Psoas muscle (tissue), 8 donors: ENCODE results near the gene RNF32. TPM values are rescaled to one million over a fixed set of nuclear protein-coding genes. Genes with fewer than 3 reads are reported as not detected.
A peak's percentile ranks its signal among the peaks of the same experiment; 100 is the strongest.

Experiments
- ATAC-seq, 4 donors: fragments of 200-7000 bp; cut with Tn5 transposase; one replicate each; pipeline ENCODE4 v1.9.1; 2020; ENCODE audit warnings: moderate library complexity in 3 of 4, mild to moderate bottlenecking in 2 of 4
- DNase-seq, 2 donors: peaks; one replicate each; pipeline ENCODE4 v3.0.0-alpha.2; 2020
- H3K27ac ChIP-seq: fragments of 200-600 bp; one replicate; pipeline ENCODE4 v1.8.0; 2022
- H3K27me3 ChIP-seq, 3 donors: fragments of 200-600 bp in 1 of 3; one replicate each; pipeline versions ENCODE4 v1.6.1 to v1.8.0; 2013 to 2022; ENCODE audit warnings: low read length in 2 of 3, mild to moderate bottlenecking in 2 of 3, moderate library complexity in 1 of 3; ENCODE audit not compliant: insufficient read depth in 3 of 3
- H3K36me3 ChIP-seq, 2 donors: fragments of 200-600 bp in 1 of 2; one replicate each; pipeline versions ENCODE4 v1.6.1 to v1.8.0; 2013 to 2022; ENCODE audit warnings: low read depth in 1 of 2, mild to moderate bottlenecking in 1 of 2, moderate library complexity in 1 of 2; ENCODE audit not compliant: insufficient read depth in 1 of 2
- H3K4me1 ChIP-seq: fragments of 200-600 bp; one replicate; pipeline ENCODE4 v1.8.0; 2022
- H3K4me3 ChIP-seq: fragments of 200-600 bp; one replicate; pipeline ENCODE4 v1.8.0; 2022; ENCODE audit warnings: mild to moderate bottlenecking
- H3K9me3 ChIP-seq: fragments of 200-600 bp; one replicate; pipeline ENCODE4 v1.8.0; 2022
- WGBS, 3 donors: extraction: QIAGEN DNeasy Blood & Tissue Kit; methylation state at CpG; one replicate each; pipeline versions ENCODE4 v1.1.6 to v1.1.7; 2013; 5-methylcytosine and 5-hydroxymethylcytosine counted together
- intact Hi-C, 2 donors: fragments of 100-400 bp; cut with DNase I; formaldehyde crosslinking; loops; one replicate each; pipeline versions ENCODE4 v1.11.0 to v1.14.2; 2022
- polyA plus RNA-seq, 3 donors: library from polyadenylated mRNA; stranded (reverse); fragments of 200-250 nt; gene quantifications; one replicate each; pipeline ENCODE4 v1.2.3, GENCODE V29; 2013
- total RNA-seq, 4 donors: library from RNA; stranded (reverse); fragmentation: NEBNext Ultra II Directional in 2 of 4; extraction: Animal tissue kit (Norgen Biotek cat#: 25700) in 2 of 4; gene quantifications; one replicate each; pipeline versions ENCODE4 v1.2.1 to v1.2.4, GENCODE V29; 2021 to 2023
- TF ChIP-seq, protein P1 (sequence below): fragments of 200-600 bp; IDR thresholded peaks from one replicate; pipeline ENCODE4 v1.8.0; 2022; ENCODE audit warnings: antibody characterized with exemption
- donor health status: healthy with polysubstance abuse.
- donor health status: DM: no; HTN: no; CAD: no; lungs with moderate emphysema.
- donor health status: Bipolar disorder and iron deficiency.
- donor health status: healthy.
- donor health status: DM: yes; HTN: yes; CAD: no.
- donor health status: DM: no; HTN: no; CAD: no.
- donor health status: DM: no; HTN: no; CAD: no.
- donor health status: DM: yes; HTN: yes; CAD: no.

The RNF32 gene
- total and polyA plus RNA-seq, 7 donors: 0.18 to 0.60 (median 0.48) TPM; not detected in 4

DNA sequence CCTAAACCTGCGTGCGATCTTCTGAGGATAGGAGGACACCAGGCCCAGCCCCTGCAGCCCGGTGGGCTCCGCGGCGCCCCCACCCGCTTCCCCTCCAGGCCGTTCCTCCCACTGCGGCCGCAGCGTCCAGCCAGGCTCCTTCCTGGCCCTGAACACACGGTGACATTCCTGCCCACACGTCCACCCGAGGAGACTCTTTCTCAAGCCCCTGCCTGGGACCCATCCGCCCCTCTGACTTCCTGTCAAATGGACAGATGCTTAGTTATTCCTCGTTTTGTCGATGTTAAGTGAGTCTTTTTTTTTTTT, 32.4 kb upstream of the RNF32 start:
- no peaks in the 10 kb centered on the region for H3K4me1 ChIP-seq
- no peak for ATAC-seq
- no peak for DNase-seq
- peak overlapping the region; percentile 53 for H3K4me3 ChIP-seq
- WGBS, 3 donors: 12 to 33% (median 27%) methylated on average over 11 to 17 of the region's 17 CpGs
- H3K27me3 ChIP-seq: peaks cover 0 to 30% (median 13%) of the 10 kb centered on the region in 3 donors
- intact Hi-C loops: no loop called here
- no peaks in the 10 kb centered on the region for H3K36me3 ChIP-seq
- H3K27ac ChIP-seq: no peak overlapping the region
- TF ChIP-seq, protein P1, sequence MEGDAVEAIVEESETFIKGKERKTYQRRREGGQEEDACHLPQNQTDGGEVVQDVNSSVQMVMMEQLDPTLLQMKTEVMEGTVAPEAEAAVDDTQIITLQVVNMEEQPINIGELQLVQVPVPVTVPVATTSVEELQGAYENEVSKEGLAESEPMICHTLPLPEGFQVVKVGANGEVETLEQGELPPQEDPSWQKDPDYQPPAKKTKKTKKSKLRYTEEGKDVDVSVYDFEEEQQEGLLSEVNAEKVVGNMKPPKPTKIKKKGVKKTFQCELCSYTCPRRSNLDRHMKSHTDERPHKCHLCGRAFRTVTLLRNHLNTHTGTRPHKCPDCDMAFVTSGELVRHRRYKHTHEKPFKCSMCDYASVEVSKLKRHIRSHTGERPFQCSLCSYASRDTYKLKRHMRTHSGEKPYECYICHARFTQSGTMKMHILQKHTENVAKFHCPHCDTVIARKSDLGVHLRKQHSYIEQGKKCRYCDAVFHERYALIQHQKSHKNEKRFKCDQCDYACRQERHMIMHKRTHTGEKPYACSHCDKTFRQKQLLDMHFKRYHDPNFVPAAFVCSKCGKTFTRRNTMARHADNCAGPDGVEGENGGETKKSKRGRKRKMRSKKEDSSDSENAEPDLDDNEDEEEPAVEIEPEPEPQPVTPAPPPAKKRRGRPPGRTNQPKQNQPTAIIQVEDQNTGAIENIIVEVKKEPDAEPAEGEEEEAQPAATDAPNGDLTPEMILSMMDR: no peak
- H3K9me3 ChIP-seq: no peaks in the 10 kb centered on the region

DNA sequence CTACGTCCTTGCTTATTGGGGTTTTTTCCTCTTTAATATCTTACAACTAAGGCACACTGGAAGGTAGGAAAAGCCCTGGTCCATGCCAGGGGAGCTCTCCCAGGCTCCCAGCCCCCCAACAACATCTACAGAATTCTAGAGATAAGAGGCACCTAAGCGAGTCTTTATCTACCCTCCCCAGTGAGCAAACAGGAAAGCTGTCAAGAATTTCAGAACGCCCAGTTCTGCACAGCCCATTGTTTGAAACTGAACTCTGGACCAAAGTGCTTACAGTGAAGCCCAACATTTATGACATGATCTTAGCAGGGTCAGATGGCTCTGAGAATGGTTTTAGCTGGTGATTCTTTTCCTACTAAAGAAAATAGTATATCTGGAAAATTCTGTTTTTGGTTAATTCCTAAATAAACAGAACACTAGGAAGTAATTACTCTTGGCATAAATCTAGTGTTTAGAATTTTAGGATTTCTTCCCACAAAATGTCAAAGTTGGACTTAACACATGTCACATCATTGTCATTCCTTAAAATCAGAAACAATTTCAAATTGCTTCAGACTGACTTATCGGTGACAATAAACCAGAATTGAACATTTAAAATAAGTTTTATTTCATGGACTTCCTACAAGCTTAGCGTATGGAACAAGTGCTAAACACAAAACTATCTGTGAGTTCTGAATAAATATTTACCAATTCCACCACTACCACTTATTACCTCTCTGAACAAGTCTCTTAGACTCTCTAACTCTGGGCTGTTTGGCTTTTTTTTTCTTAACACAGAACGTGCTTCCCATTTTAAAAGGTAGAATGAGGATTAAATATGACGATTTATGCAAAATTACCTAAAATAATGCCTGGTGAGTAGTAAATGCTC, 31.3 kb upstream of the RNF32 start:
- peak in 1 of 4 donors; percentile 43 for ATAC-seq
- no peaks in the 10 kb centered on the region for H3K9me3 ChIP-seq
- DNase-seq: no peak
- intact Hi-C loops: no loop called here
- 69 to 71% (median 69%) methylated on average over 7 of the region's 7 CpGs for WGBS, 3 donors
- no peaks in the 10 kb centered on the region for H3K36me3 ChIP-seq
- no peak overlapping the region for H3K27ac ChIP-seq
- H3K4me3 ChIP-seq: no peak overlapping the region
- no peaks in the 10 kb centered on the region for H3K4me1 ChIP-seq
- TF ChIP-seq, protein P1: no peak
- H3K27me3 ChIP-seq: peaks cover 0 to 30% (median 15%) of the 10 kb centered on the region in 3 donors

DNA sequence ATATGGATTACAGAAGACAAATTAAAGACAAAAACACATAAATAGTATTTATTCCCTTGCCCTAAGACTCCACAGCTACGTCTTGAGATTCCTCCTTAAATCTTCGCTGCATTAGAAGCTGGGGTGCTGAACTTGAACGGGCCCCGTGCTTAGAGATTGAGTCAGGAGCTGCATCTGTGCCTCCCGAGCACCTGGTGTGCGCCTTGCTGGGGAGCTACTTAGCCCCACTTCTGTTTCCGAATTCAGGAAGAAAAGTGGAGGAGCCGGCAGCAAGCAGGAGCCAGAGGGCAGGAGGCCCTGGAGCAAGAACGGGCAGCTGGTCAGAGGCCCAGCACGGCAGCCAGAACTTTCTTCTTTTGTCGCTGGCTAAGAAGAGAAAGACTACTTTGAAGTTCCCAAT, 30.4 kb upstream of the RNF32 start:
- intact Hi-C loops: no loop called here
- H3K9me3 ChIP-seq: no peaks in the 10 kb centered on the region
- no peaks in the 10 kb centered on the region for H3K36me3 ChIP-seq
- H3K4me1 ChIP-seq: no peaks in the 10 kb centered on the region
- H3K27ac ChIP-seq: no peak overlapping the region
- ATAC-seq (no peak), DNase-seq (no peak)
- TF ChIP-seq, protein P1: no peak
- 81 to 83% (median 82%) methylated on average over 11 of the region's 11 CpGs for WGBS, 3 donors
- peaks cover 0 to 31% (median 15%) of the 10 kb centered on the region in 3 donors for H3K27me3 ChIP-seq
- no peak overlapping the region for H3K4me3 ChIP-seq

DNA sequence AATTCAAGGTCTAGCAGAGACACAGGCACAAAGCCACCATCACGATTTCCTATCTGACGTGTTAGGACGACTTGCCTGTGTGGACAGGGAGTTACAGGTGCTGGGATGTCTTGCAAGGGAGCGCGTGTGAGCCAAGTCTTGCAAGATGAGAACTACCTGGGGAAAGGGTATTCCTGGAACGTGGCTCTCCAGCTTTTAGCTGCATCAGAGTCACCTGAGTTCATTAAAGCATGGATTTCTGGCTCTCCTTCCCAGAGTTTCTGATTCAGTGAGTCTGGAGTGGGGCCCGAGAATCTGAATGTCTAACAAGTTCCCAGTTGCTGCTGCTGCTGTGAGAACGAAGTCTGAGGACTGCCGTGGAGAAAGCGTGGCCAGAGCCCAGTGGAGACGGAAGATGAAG, 30.0 kb upstream of the RNF32 start:
- intact Hi-C loops: no loop called here
- DNase-seq (no peak), ATAC-seq (no peak)
- TF ChIP-seq, protein P1: no peak
- H3K4me3 ChIP-seq: no peak overlapping the region
- no peaks in the 10 kb centered on the region for H3K36me3 ChIP-seq
- H3K9me3 ChIP-seq: no peaks in the 10 kb centered on the region
- H3K4me1 ChIP-seq: no peaks in the 10 kb centered on the region
- WGBS, 3 donors: 74 to 78% (median 76%) methylated on average over 11 of the region's 11 CpGs
- H3K27ac ChIP-seq: no peak overlapping the region
- H3K27me3 ChIP-seq: peaks cover 0 to 31% (median 15%) of the 10 kb centered on the region in 3 donors
